MCF 10A (cell line): ENCODE measurements around the gene TRMT61A. TPM values are rescaled to one million over a fixed set of nuclear protein-coding genes. Genes with fewer than 3 reads are reported as not detected.

Experiments
- BruUV-seq: library from RNA; stranded (reverse); fragments of 400-500 nt; replicated peaks from 2 replicates; lab custom pipeline; 2021; lab: Mats Ljungman, UMichigan
- CTCF ChIA-PET: fragments of 300-600 bp; sonication (Branson Sonifier 250); formaldehyde crosslinking; extraction: SDS; loops from one replicate; lab custom pipeline; 2021; ENCODE audit warnings: antibody characterized with exemption, inconsistent platforms; lab: Yijun Ruan, JAX
- POLR2A ChIA-PET: fragments of 300-600, 350-650 bp; sonication (Branson Sonifier 250); formaldehyde crosslinking; extraction: SDS; loops from one replicate; lab custom pipeline; 2020; ENCODE audit warnings: antibody characterized with exemption, inconsistent platforms; lab: Yijun Ruan, JAX
- DNase-seq: peaks from one replicate; pipeline ENCODE4 v3.0.0-alpha.2; 2018; ENCODE audit not compliant: unreplicated experiment
- H3K27ac Mint-ChIP-seq: one replicate; pipeline ENCODE4 v1.8.0; 2022; ENCODE audit warnings: mild to moderate bottlenecking, low read depth, mixed read lengths; ENCODE audit not compliant: unreplicated experiment
- H3K27me3 Mint-ChIP-seq: one replicate; pipeline ENCODE4 v1.8.0; 2022; ENCODE audit warnings: mixed read lengths; ENCODE audit not compliant: insufficient read depth, unreplicated experiment
- H3K36me3 Mint-ChIP-seq: one replicate; pipeline ENCODE4 v1.8.0; 2022; ENCODE audit warnings: mild to moderate bottlenecking, moderate library complexity, mixed read lengths; ENCODE audit not compliant: insufficient read depth, unreplicated experiment
- H3K4me1 Mint-ChIP-seq: one replicate; pipeline ENCODE4 v1.8.0; 2022; ENCODE audit warnings: mixed read lengths; ENCODE audit not compliant: insufficient read depth, unreplicated experiment
- H3K4me3 Mint-ChIP-seq: one replicate; pipeline ENCODE4 v1.8.0; 2022; ENCODE audit warnings: mild to moderate bottlenecking, moderate library complexity, mixed read lengths; ENCODE audit not compliant: unreplicated experiment
- H3K9me3 Mint-ChIP-seq: one replicate; pipeline ENCODE4 v1.8.0; 2022; ENCODE audit warnings: mixed read lengths; ENCODE audit not compliant: unreplicated experiment
- CTCF ChIP-seq: fragments of 200-600 bp; IDR thresholded peaks from one replicate; pipeline ENCODE4 v1.8.0; 2022; ENCODE audit warnings: antibody characterized with exemption, mild to moderate bottlenecking; ENCODE audit not compliant: unreplicated experiment
- intact Hi-C: fragments of 100-400 bp; cut with micrococcal nuclease; formaldehyde crosslinking; loops from 2 replicates; pipeline ENCODE4 v1.14.1; 2022
- total RNA-seq: library from RNA; stranded (reverse); gene quantifications from 2 replicates; pipeline ENCODE4 v1.2.3, GENCODE V29; 2022

Gene TRMT61A
- total RNA-seq, 1 experiment from 2014 or later = 15.8 TPM

- POLR2A ChIA-PET = interaction anchor here (0.6 to 0.9 kb wide), 2 partner anchors 16 to 24 kb away, joined by 3 read pairs; partner anchors contain the start of gene TRMT61A
- Mint-ChIP-seq H3K36me3 (peaks cover 20% of the 10 kb centered on the region), H3K27me3 (no peaks in the 10 kb centered on the region), H3K27ac (no peak overlapping the region), H3K4me1 (peaks cover 8% of the 10 kb centered on the region), H3K4me3 (no peak overlapping the region), H3K9me3 (no peaks in the 10 kb centered on the region)
- TF ChIP-seq CTCF = no peak
- no TSS peak for BruUV-seq
- DNase-seq = no peak
- CTCF ChIA-PET = interaction anchor here (0.6 to 10.7 kb wide), 5 partner anchors 14 to 37 kb away, joined by 3 to 126 read pairs (median 3); no protein-coding TSS in a partner anchor
- intact Hi-C loops = no loop called here
These were observed 15.6 kb downstream of the TRMT61A start for GRCh38 chr14:103544388-103545218.

- no TSS peak for BruUV-seq
- Mint-ChIP-seq H3K4me3 (no peak overlapping the region), H3K4me1 (peaks cover 6% of the 10 kb centered on the region), H3K27ac (no peak overlapping the region), H3K36me3 (peaks cover 13% of the 10 kb centered on the region), H3K27me3 (no peaks in the 10 kb centered on the region), H3K9me3 (no peaks in the 10 kb centered on the region)
- CTCF ChIA-PET = interaction anchor here (0.8 to 10.7 kb wide), 7 partner anchors 15 to 200 kb away, joined by 3 to 126 read pairs (median 5); partner anchors contain the start of gene TRMT61A
- intact Hi-C loops = no loop called here
- POLR2A ChIA-PET = interaction anchor here (0.6 to 0.8 kb wide), 3 partner anchors 17 to 26 kb away, joined by 3 to 4 read pairs (median 4); partner anchors contain the start of gene TRMT61A
- TF ChIP-seq CTCF = no peak
- DNase-seq = no peak
These were observed 16.4 kb downstream of the TRMT61A start for GRCh38 chr14:103545219-103545914.

GRCh38 chr14:103545915-103546651 is 17.1 kb downstream of the TRMT61A start:
- ChIA-PET POLR2A (interaction anchor here (0.6 to 0.8 kb wide), 3 partner anchors 17 to 26 kb away, joined by 3 to 4 read pairs (median 4); partner anchors contain the start of gene TRMT61A), CTCF (interaction anchor here (0.8 to 10.7 kb wide), 12 partner anchors 10 to 201 kb away, joined by 3 to 126 read pairs (median 5); partner anchors contain the start of gene TRMT61A)
- Mint-ChIP-seq H3K36me3 (peaks cover 6% of the 10 kb centered on the region), H3K4me1 (no peaks in the 10 kb centered on the region), H3K27me3 (no peaks in the 10 kb centered on the region), H3K9me3 (no peaks in the 10 kb centered on the region), H3K4me3 (no peak overlapping the region), H3K27ac (no peak overlapping the region)
- no TSS peak for BruUV-seq
- TF ChIP-seq CTCF = no peak
- DNase-seq = no peak
- intact Hi-C loops = loop anchor here (1.0 kb wide), 2 partner anchors 28 to 46 kb away; no protein-coding TSS in a partner anchor
